GOT3 (cell line): ENCODE data around the gene KCNJ1.

Source experiments
- DNase-seq: peaks from one replicate; lab custom pipeline; 2025; ENCODE audit warnings: mixed read lengths; lab: John Stamatoyannopoulos, UW

KCNJ1 gene

GRCh38 chr11:128867277-128867676 is at the start of gene KCNJ1:
TSS of gene KCNJ1 (minus strand) at chr11:128867296. CDS start at chr11:128840243, 27,053 bp downstream.
- DNase-seq, result no peak

GRCh38 chr11:128916681-128917080 is 49.6 kb upstream of the KCNJ1 start:
- no peak for DNase-seq

- no peak for DNase-seq
Observed at GRCh38 chr11:128916037-128916572, 49.0 kb upstream of the KCNJ1 start.

GRCh38 chr11:128915149-128915521 is 48.0 kb upstream of the KCNJ1 start:
- no peak for DNase-seq

- no peak for DNase-seq
Observed at GRCh38 chr11:128914216-128915148, 47.4 kb upstream of the KCNJ1 start.

- no peak for DNase-seq
Observed at GRCh38 chr11:128913806-128914205, 46.7 kb upstream of the KCNJ1 start.

GRCh38 chr11:128911701-128912100 is 44.6 kb upstream of the KCNJ1 start:
- no peak for DNase-seq

GRCh38 chr11:128911239-128911638 is 44.1 kb upstream of the KCNJ1 start:
- no peak for DNase-seq

- no peak for DNase-seq
Observed at GRCh38 chr11:128910576-128910975, 43.5 kb upstream of the KCNJ1 start.

GRCh38 chr11:128909438-128910125 is 42.5 kb upstream of the KCNJ1 start:
- no peak for DNase-seq

GRCh38 chr11:128908391-128909246 is 41.5 kb upstream of the KCNJ1 start:
- DNase-seq, result no peak

GRCh38 chr11:128907585-128907984 is 40.5 kb upstream of the KCNJ1 start:
- no peak for DNase-seq

GRCh38 chr11:128906185-128907050 is 39.3 kb upstream of the KCNJ1 start:
- no peak for DNase-seq

- DNase-seq, result no peak
Observed at GRCh38 chr11:128905345-128906184, 38.5 kb upstream of the KCNJ1 start.

GRCh38 chr11:128904656-128905344 is 37.7 kb upstream of the KCNJ1 start:
- DNase-seq, result no peak

GRCh38 chr11:128904303-128904655 is 37.2 kb upstream of the KCNJ1 start:
- DNase-seq, result no peak

GRCh38 chr11:128903248-128904061 is 36.4 kb upstream of the KCNJ1 start:
- DNase-seq, result no peak

GRCh38 chr11:128902515-128903066 is 35.5 kb upstream of the KCNJ1 start:
- DNase-seq, result no peak
